Lower leg skin (tissue), 4 donors: Measurements from ENCODE around the gene SNAI3. TPM values are rescaled to one million over a fixed set of nuclear protein-coding genes. Genes with fewer than 3 reads are reported as not detected.

ENCODE experiments used
- DNase-seq, 2 donors: peaks; one replicate each; pipeline ENCODE4 v3.0.0-alpha.2; 2019; ENCODE audit warnings: low spot score in 2 of 2
- H3K4me3 ChIP-seq: fragments of 200-600 bp; sonication (generic); 2 replicates; pipeline ENCODE4 v1.5.1; 2017; ENCODE audit warnings: mild to moderate bottlenecking, low read depth; ENCODE audit not compliant: poor library complexity, severe bottlenecking
- CTCF ChIP-seq, 3 donors: fragments of 450-650 bp; IDR thresholded peaks; one replicate each; pipeline ENCODE4 v1.5.1; 2016; ENCODE audit warnings: antibody characterized with exemption in 3 of 3, mild to moderate bottlenecking in 3 of 3, moderate library complexity in 2 of 3
- POLR2A ChIP-seq, 2 donors: fragments of 450-650 bp; IDR thresholded peaks; one replicate each; pipeline ENCODE4 v1.6.1; 2016 to 2017; ENCODE audit warnings: antibody characterized with exemption in 2 of 2, mild to moderate bottlenecking in 1 of 2, moderate library complexity in 1 of 2
- WGBS, 2 donors: methylation state at CpG; one replicate each; pipeline ENCODE4 v1.1.5; 2018; 5-methylcytosine and 5-hydroxymethylcytosine counted together
- intact Hi-C: fragments of 100-400 bp; cut with DNase I; formaldehyde crosslinking; loops from one replicate; pipeline ENCODE4 v1.15.0; 2023; ENCODE audit warnings: low total_unique reads
- total RNA-seq, 4 donors: library from RNA; depleted of rRNA; stranded (reverse); fragments of >200 nt; gene quantifications; one replicate each; pipeline ENCODE4 v1.1.0, GENCODE V29; 2016

SNAI3 gene
- total RNA-seq, 4 donors from 2014 or later = 0.17 to 0.81 (median 0.29) TPM

DNA sequence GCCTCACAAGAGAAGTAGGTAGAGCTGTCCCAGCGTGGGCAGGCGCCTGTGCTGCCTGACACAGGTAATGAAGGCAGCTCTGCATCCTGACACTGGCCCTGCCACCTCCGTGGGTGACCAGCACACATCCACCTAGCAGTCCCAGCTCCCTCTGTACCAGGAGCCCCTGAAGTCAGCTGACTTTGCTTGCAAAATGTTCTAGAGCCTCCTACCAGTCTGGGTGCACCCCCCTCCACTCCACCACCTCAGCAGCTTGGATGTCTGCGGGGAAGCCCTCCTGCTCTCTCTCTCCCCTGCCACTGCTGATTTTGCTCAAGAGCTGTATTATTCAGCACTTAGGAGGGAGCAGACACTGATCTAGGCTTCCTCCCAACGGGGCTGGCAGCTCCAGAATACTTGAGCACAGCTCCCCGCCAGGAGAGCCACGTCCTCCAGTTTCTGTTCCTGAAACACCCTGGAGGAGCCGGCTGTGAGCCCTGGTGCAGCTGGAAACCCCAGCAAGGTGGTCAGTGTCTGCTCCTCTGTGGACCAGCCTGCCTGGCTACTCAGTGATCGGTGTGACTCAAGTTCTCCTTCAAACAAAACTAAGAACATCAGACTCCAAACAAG is 18.9 kb upstream of the SNAI3 start:
- WGBS, 2 donors = 23 to 28% methylated on average over 9 of the region's 9 CpGs
- intact Hi-C loops = no loop called here
- DNase-seq = no peak
- TF ChIP-seq POLR2A (IDR thresholded peaks at IDR 0.05) (no peak), CTCF (IDR thresholded peaks at IDR 0.05) (no peak)
- peak overlapping the region; percentile 80 for H3K4me3 ChIP-seq

DNA sequence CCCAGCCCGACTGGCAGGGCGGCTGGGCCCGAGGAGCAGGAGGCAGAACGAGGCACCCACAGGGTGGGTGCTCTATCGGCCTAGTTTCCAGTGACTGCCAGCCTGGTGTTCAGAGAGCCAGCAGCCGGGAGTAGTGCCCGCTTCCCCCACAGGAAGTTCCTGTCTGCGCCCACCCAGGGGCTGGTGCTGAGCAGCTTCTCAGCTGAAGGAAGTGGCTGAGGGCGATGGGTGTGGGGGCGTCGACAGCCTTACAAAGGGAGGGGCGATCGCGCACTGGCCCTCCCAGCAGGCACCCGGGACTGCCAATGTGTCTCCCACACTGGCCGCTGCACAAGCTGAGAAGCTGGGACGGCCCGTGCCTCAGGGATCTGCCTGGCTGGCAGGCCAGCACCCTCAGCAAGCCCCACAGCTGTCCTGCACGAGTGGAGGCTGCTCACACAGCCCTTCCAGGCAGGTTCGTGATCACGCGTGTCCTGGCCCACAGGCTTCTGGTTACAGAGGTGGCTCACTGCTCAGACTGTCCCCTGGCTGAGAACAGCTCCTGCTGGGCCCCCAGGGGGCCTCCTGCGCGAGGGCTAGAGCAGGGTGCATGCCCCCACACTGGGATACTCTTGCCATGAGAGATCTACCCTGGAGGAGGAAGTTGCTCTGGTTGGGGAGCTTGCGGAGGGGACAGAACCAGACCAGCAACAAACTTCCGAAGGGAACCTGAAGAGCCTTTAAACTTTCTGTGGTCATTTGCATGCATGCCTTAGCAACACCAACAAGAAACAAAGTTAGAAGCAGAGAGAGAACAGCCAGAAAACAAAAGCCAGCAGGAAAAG is 17.4 kb upstream of the SNAI3 start:
- intact Hi-C loops = no loop called here
- no peak for TF ChIP-seq POLR2A (IDR thresholded peaks at IDR 0.05)
- TF ChIP-seq CTCF (IDR thresholded peaks at IDR 0.05) = no peak

GRCh38 chr16:88702371-88703210 is 16.3 kb upstream of the SNAI3 start:
- no peak overlapping the region for H3K4me3 ChIP-seq

More for the DNA sequence above, 17.4 kb upstream of the SNAI3 start:
- H3K4me3 ChIP-seq = no peak overlapping the region
- no peak for DNase-seq
- WGBS, 2 donors = 48 to 61% methylated on average over 19 to 22 of the region's 26 CpGs

DNA sequence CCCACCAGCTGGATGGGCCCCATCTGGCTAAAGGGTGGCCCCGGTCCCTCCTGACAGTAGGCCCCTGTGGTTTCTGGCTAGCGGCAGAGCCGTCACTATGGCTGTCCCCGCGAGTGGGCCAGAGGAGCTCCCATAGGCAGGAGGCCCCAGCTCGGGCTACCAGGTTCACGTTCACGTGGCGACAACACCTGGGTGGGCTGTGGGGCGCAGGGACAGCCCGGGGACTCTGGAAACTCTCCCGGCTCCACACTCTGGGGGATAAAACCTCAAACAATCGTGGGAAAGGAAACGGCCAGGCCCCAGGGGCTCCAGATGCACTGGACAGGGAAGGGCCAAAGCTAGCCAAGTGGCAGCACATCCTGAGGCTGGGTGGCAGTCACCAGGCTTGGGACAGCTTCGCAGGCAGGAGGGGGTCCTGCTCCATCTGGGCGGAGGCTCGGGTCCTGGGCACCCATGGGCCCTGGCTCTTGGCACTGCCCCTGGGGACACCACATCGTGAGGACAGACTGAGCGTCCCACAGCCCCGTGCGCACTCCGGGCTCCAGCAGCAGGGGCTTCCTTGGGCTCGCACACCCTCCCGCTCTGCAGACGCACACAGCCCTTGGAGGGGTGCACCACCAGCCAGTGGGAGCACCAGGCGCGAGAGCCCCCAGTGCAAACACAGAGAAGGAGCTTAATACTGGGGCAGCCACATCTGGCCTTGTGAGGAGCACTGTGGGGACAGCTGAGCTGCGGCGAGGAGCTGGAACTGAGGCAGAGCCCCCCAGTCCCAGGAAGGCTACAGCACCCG is 15.5 kb upstream of the SNAI3 start:
- 69 to 74% methylated on average over 22 to 23 of the region's 30 CpGs for WGBS, 2 donors
- DNase-seq = no peak
- TF ChIP-seq POLR2A (IDR thresholded peaks at IDR 0.05) (no peak), CTCF (IDR thresholded peaks at IDR 0.05) (no peak)
- intact Hi-C loops = no loop called here
- H3K4me3 ChIP-seq = no peak overlapping the region

More at GRCh38 chr16:88702371-88703210, 16.3 kb upstream of the SNAI3 start:
- intact Hi-C loops = no loop called here
- TF ChIP-seq POLR2A (IDR thresholded peaks at IDR 0.05) (no peak), CTCF (IDR thresholded peaks at IDR 0.05) (no peak)
- WGBS, 2 donors = 81 to 82% methylated on average over 31 of the region's 31 CpGs
- no peak for DNase-seq
